ENCODE data around the gene MAP2. TPM values are rescaled to one million over a fixed set of nuclear protein-coding genes. Genes with fewer than 3 reads are reported as not detected.

MAP2 gene
- total and polyA plus RNA-seq, 2 experiments from 2014 or later: 2.9 to 4.4 TPM

DNA sequence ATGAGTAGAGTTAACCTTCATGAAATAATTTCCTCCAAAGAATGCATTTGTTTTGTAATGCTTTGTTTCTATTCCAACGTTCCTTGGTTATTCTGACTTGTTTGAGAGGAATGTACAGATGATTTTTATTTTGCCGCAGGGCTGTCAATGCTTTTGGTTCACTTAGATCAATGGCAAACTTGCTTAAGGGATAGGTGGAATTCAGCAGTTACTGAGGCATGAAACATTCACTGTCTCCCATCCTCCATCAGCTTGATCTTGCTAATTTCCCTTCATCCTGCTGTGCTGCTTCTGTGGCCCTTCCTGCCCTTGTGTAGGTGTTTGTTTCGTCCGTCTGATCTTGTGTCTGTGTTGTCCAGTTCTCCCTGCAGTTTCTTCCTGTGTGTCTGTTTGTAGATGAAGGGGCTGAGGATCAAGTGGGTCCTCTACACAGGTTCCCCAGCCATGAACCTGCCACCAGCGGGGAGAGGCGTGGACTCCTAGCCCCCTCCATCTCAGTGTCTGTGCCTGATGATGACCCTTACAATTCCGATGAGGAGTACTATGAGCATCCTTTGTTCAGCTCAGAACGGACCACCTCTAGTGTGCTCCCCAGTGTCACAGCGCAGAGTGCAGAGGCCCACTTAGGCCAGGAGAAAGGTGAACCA is 263.6 kb downstream of the MAP2 start (continued):
- TF ChIP-seq, protein P1, sequence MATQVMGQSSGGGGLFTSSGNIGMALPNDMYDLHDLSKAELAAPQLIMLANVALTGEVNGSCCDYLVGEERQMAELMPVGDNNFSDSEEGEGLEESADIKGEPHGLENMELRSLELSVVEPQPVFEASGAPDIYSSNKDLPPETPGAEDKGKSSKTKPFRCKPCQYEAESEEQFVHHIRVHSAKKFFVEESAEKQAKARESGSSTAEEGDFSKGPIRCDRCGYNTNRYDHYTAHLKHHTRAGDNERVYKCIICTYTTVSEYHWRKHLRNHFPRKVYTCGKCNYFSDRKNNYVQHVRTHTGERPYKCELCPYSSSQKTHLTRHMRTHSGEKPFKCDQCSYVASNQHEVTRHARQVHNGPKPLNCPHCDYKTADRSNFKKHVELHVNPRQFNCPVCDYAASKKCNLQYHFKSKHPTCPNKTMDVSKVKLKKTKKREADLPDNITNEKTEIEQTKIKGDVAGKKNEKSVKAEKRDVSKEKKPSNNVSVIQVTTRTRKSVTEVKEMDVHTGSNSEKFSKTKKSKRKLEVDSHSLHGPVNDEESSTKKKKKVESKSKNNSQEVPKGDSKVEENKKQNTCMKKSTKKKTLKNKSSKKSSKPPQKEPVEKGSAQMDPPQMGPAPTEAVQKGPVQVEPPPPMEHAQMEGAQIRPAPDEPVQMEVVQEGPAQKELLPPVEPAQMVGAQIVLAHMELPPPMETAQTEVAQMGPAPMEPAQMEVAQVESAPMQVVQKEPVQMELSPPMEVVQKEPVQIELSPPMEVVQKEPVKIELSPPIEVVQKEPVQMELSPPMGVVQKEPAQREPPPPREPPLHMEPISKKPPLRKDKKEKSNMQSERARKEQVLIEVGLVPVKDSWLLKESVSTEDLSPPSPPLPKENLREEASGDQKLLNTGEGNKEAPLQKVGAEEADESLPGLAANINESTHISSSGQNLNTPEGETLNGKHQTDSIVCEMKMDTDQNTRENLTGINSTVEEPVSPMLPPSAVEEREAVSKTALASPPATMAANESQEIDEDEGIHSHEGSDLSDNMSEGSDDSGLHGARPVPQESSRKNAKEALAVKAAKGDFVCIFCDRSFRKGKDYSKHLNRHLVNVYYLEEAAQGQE (IDR thresholded peaks at IDR 0.05; ENCODE audit: unreplicated experiment): no peak
- no peak for TF ChIP-seq STAT1 (IDR thresholded peaks at IDR 0.05; ENCODE audit: unreplicated experiment)

DNA sequence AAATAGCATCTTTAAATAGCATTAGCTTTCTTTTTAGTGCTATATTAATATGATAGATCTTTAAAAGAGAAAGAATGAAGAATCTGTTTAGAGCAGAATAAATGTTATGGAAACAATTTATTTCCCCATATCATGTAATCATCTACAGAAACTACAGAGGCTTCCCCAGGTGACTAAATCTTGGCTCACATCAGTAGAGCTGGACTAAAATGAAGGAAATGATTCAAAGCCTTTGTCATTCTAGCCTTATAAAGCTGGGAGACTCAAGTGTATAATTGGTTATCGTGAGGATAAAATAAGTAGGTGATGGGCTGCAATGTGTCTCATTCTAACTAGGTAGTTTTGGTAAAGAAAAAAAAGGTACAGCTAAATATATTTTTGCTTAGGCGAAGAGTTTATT is 264.5 kb downstream of the MAP2 start:
- DNase-seq (ENCODE audit: low spot score) (no peak), ATAC-seq (no peak)
- no peak overlapping the region for H2AFZ ChIP-seq
- H3K4me1 ChIP-seq (ENCODE audit: insufficient read depth): peaks cover 11% of the 10 kb centered on the region; the same call in 1 of the 2 replicates
- Mint-ChIP-seq H3K9me3 (no peaks in the 10 kb centered on the region), H3K36me3 (ENCODE audit: low read depth) (no peaks in the 10 kb centered on the region), H3K4me3 (no peak overlapping the region), H3K4me1 (peaks cover 28% of the 10 kb centered on the region), H3K27ac (no peak overlapping the region), H3K27me3 (ENCODE audit: insufficient read depth, low read depth, poor library complexity) (no peaks in the 10 kb centered on the region)
- no peaks in the 10 kb centered on the region for H3K36me3 ChIP-seq (ENCODE audit: insufficient read depth)
- H3K4me2 ChIP-seq: no peak overlapping the region
- no peak overlapping the region for H3K4me3 ChIP-seq
- H3K27ac ChIP-seq (ENCODE audit: low read depth): no peak overlapping the region
- no peaks in the 10 kb centered on the region for H3F3A ChIP-seq (replicated peaks; ENCODE audit: low read depth)
- H3K9me2 ChIP-seq (ENCODE audit: insufficient read depth): no peaks in the 10 kb centered on the region
- H4K20me1 ChIP-seq (replicated peaks; ENCODE audit: insufficient read depth): no peaks in the 10 kb centered on the region
- H3K27me3 ChIP-seq (ENCODE audit: insufficient read depth): no peaks in the 10 kb centered on the region
- no peaks in the 10 kb centered on the region for H3K79me2 ChIP-seq (replicated peaks; ENCODE audit: insufficient read depth)
- TF ChIP-seq, protein P2, sequence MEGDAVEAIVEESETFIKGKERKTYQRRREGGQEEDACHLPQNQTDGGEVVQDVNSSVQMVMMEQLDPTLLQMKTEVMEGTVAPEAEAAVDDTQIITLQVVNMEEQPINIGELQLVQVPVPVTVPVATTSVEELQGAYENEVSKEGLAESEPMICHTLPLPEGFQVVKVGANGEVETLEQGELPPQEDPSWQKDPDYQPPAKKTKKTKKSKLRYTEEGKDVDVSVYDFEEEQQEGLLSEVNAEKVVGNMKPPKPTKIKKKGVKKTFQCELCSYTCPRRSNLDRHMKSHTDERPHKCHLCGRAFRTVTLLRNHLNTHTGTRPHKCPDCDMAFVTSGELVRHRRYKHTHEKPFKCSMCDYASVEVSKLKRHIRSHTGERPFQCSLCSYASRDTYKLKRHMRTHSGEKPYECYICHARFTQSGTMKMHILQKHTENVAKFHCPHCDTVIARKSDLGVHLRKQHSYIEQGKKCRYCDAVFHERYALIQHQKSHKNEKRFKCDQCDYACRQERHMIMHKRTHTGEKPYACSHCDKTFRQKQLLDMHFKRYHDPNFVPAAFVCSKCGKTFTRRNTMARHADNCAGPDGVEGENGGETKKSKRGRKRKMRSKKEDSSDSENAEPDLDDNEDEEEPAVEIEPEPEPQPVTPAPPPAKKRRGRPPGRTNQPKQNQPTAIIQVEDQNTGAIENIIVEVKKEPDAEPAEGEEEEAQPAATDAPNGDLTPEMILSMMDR (conservative IDR thresholded peaks at IDR 0.05; ENCODE audit: low read depth in 2 of 2): no peak
- TF ChIP-seq CREB1 (CRISPR knock-in tag; IDR thresholded peaks at IDR 0.05; ENCODE audit: low read depth) (no peak), EZH2phosphoT487 (IDR thresholded peaks at IDR 0.05; ENCODE audit: unreplicated experiment) (no peak), EZH2 (IDR thresholded peaks at IDR 0.05; ENCODE audit: low read depth, unreplicated experiment) (no peak), ZNF331 (CRISPR knock-in tag; IDR thresholded peaks at IDR 0.05; ENCODE audit: low read depth) (no peak), STAT1 (IDR thresholded peaks at IDR 0.05; ENCODE audit: unreplicated experiment) (no peak), ZNF114 (CRISPR knock-in tag; IDR thresholded peaks at IDR 0.05) (no peak), POLR2AphosphoS5 (IDR thresholded peaks at IDR 0.05; ENCODE audit: low read depth) (no peak)
- TF ChIP-seq, protein P3, sequence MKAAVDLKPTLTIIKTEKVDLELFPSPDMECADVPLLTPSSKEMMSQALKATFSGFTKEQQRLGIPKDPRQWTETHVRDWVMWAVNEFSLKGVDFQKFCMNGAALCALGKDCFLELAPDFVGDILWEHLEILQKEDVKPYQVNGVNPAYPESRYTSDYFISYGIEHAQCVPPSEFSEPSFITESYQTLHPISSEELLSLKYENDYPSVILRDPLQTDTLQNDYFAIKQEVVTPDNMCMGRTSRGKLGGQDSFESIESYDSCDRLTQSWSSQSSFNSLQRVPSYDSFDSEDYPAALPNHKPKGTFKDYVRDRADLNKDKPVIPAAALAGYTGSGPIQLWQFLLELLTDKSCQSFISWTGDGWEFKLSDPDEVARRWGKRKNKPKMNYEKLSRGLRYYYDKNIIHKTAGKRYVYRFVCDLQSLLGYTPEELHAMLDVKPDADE (IDR thresholded peaks at IDR 0.05): no peak
- TF ChIP-seq, protein P4, sequence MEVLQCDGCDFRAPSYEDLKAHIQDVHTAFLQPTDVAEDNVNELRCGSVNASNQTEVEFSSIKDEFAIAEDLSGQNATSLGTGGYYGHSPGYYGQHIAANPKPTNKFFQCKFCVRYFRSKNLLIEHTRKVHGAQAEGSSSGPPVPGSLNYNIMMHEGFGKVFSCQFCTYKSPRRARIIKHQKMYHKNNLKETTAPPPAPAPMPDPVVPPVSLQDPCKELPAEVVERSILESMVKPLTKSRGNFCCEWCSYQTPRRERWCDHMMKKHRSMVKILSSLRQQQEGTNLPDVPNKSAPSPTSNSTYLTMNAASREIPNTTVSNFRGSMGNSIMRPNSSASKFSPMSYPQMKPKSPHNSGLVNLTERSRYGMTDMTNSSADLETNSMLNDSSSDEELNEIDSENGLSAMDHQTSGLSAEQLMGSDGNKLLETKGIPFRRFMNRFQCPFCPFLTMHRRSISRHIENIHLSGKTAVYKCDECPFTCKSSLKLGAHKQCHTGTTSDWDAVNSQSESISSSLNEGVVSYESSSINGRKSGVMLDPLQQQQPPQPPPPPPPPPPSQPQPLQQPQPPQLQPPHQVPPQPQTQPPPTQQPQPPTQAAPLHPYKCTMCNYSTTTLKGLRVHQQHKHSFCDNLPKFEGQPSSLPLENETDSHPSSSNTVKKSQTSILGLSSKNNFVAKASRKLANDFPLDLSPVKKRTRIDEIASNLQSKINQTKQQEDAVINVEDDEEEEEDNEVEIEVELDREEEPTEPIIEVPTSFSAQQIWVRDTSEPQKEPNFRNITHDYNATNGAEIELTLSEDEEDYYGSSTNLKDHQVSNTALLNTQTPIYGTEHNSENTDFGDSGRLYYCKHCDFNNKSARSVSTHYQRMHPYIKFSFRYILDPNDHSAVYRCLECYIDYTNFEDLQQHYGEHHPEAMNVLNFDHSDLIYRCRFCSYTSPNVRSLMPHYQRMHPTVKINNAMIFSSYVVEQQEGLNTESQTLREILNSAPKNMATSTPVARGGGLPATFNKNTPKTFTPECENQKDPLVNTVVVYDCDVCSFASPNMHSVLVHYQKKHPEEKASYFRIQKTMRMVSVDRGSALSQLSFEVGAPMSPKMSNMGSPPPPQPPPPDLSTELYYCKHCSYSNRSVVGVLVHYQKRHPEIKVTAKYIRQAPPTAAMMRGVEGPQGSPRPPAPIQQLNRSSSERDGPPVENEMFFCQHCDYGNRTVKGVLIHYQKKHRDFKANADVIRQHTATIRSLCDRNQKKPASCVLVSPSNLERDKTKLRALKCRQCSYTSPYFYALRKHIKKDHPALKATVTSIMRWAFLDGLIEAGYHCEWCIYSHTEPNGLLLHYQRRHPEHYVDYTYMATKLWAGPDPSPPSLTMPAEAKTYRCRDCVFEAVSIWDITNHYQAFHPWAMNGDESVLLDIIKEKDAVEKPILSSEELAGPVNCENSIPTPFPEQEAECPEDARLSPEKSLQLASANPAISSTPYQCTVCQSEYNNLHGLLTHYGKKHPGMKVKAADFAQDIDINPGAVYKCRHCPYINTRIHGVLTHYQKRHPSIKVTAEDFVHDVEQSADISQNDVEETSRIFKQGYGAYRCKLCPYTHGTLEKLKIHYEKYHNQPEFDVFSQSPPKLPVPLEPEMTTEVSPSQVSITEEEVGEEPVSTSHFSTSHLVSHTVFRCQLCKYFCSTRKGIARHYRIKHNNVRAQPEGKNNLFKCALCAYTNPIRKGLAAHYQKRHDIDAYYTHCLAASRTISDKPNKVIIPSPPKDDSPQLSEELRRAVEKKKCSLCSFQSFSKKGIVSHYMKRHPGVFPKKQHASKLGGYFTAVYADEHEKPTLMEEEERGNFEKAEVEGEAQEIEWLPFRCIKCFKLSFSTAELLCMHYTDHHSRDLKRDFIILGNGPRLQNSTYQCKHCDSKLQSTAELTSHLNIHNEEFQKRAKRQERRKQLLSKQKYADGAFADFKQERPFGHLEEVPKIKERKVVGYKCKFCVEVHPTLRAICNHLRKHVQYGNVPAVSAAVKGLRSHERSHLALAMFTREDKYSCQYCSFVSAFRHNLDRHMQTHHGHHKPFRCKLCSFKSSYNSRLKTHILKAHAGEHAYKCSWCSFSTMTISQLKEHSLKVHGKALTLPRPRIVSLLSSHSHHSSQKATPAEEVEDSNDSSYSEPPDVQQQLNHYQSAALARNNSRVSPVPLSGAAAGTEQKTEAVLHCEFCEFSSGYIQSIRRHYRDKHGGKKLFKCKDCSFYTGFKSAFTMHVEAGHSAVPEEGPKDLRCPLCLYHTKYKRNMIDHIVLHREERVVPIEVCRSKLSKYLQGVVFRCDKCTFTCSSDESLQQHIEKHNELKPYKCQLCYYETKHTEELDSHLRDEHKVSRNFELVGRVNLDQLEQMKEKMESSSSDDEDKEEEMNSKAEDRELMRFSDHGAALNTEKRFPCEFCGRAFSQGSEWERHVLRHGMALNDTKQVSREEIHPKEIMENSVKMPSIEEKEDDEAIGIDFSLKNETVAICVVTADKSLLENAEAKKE (CRISPR knock-in tag; IDR thresholded peaks at IDR 0.05): no peak

All from GM23338 (cell line).